ENCODE measurements around the gene TMEM178B. TPM values are rescaled to one million over a fixed set of nuclear protein-coding genes. Genes with fewer than 3 reads are reported as not detected.
"Not testable (repeated sequence)": the region's sequence is repeated elsewhere in the genome, so short reads cannot be mapped to it uniquely, and the experiment has no call there.

The TMEM178B gene
- total RNA-seq, 2 donors from 2014 or later: 0.92 to 0.95 TPM

GRCh38 chr7:141114029-141114664, 40.3 kb downstream of the TMEM178B start:
- Histone ChIP-seq H3K36me3 (no peaks in the 10 kb centered on the region), H3K27ac (no peak overlapping the region), H3K4me1 (ENCODE audit: control insufficient read depth in 1 of 2, low read depth in 2 of 2) (no peaks in the 10 kb centered on the region), H3K9me3 (no peaks in the 10 kb centered on the region), H3K27me3 (replicated peaks; ENCODE audit: insufficient read depth) (no peaks in the 10 kb centered on the region), H3K4me3 (no peak overlapping the region)
- TF ChIP-seq CTCF (IDR thresholded peaks at IDR 0.05): no peak
- ATAC-seq (ENCODE audit: insufficient number of reproducible peaks, low FRiP score, low read depth): no peak
- DNase-seq (ENCODE audit: low spot score): no peak

DNA sequence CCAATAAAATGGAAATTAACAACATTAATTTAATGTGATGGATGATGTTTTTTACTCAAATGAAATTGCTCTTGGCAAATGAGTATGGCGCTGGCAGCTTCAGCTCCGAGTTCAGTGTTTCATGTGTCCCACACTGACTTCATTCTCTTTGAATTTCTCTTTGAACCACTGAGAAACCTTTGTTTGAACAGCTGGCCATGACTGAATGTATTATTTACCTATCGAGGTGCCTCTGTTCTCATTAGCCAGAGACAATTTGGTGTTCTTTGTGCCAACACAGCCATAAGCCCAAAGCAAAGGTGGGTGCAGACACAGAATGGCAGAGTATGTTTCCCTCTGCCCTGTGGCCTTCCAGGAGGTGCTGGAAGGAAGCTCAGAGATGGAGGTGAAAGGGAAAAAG, 42.1 kb downstream of the TMEM178B start:
- H3K4me1 ChIP-seq (ENCODE audit: control insufficient read depth in 1 of 2, low read depth in 2 of 2): no peaks in the 10 kb centered on the region
- DNase-seq (ENCODE audit: low spot score): no peak
- no peak for TF ChIP-seq CTCF (IDR thresholded peaks at IDR 0.05)
- H3K27ac ChIP-seq: no peak overlapping the region
- no peaks in the 10 kb centered on the region for H3K36me3 ChIP-seq
- no peaks in the 10 kb centered on the region for H3K9me3 ChIP-seq
- ATAC-seq (ENCODE audit: insufficient number of reproducible peaks, low FRiP score, low read depth): no peak
- H3K4me3 ChIP-seq: no peak overlapping the region
- no peaks in the 10 kb centered on the region for H3K27me3 ChIP-seq (replicated peaks; ENCODE audit: insufficient read depth)

- not testable (repeated sequence) for H3K4me3 ChIP-seq; H3K27me3 ChIP-seq (replicated peaks; ENCODE audit: insufficient read depth); H3K4me1 ChIP-seq (ENCODE audit: control insufficient read depth in 1 of 2, low read depth in 2 of 2); H3K36me3 ChIP-seq; ATAC-seq (ENCODE audit: insufficient number of reproducible peaks, low FRiP score, low read depth); DNase-seq (ENCODE audit: low spot score); H3K9me3 ChIP-seq; H3K27ac ChIP-seq
Observed at GRCh38 chr7:141116661-141117060, 42.8 kb downstream of the TMEM178B start.

DNA sequence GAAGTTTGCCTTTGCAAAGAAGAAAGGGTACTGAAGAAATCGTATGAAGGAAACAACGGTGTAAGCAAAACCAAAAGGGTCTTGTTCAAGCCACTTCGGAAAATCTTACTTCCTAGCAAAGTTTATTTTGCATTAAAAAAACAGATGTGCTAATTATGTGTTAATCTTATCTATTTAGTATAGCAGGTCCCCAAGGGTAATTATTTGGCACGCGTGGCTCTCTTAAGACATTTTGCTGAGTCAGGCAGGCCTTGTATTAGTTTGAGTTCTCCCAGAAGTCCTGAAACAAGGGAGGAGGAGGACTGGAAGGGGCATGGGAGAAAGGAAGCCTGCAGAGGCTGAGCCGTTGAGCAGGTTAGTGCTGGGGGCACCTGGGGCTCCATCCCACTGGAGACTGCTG, 44.9 kb downstream of the TMEM178B start:
- ATAC-seq (ENCODE audit: insufficient number of reproducible peaks, low FRiP score, low read depth): no peak

DNA sequence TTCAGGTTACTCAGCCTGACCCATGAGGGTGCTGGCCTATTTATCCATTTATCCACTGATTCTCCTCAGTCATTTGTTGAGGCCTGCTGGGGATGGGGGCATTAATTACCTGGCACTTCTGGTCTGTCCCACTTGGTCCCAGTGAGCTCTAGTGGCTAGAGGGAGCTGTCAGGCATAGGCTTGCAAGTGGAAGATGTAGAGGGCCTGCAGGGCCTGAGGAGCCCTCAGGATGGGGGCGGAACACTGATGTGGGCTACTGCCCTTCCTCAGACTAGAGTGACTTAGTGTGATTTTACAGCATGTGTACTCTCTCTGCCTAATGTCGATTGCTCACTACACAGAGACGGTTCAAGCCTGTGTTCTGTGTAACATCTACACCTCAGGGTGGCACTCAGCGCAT, 45.3 kb downstream of the TMEM178B start:
- ATAC-seq (ENCODE audit: insufficient number of reproducible peaks, low FRiP score, low read depth) (no peak), DNase-seq (ENCODE audit: low spot score) (no peak)
- Histone ChIP-seq H3K27ac (no peak overlapping the region), H3K36me3 (no peaks in the 10 kb centered on the region), H3K4me1 (ENCODE audit: control insufficient read depth in 1 of 2, low read depth in 2 of 2) (no peaks in the 10 kb centered on the region), H3K4me3 (no peak overlapping the region), H3K9me3 (no peaks in the 10 kb centered on the region), H3K27me3 (replicated peaks; ENCODE audit: insufficient read depth) (no peaks in the 10 kb centered on the region)
- TF ChIP-seq CTCF (IDR thresholded peaks at IDR 0.05): no peak

More for the DNA sequence above, 44.9 kb downstream of the TMEM178B start:
- Histone ChIP-seq H3K36me3 (no peaks in the 10 kb centered on the region), H3K4me3 (no peak overlapping the region), H3K9me3 (no peaks in the 10 kb centered on the region), H3K27ac (no peak overlapping the region), H3K4me1 (ENCODE audit: control insufficient read depth in 1 of 2, low read depth in 2 of 2) (no peaks in the 10 kb centered on the region), H3K27me3 (replicated peaks; ENCODE audit: insufficient read depth) (no peaks in the 10 kb centered on the region)
- DNase-seq (ENCODE audit: low spot score): no peak
- no peak for TF ChIP-seq CTCF (IDR thresholded peaks at IDR 0.05)

GRCh38 chr7:141122736-141123135, 48.9 kb downstream of the TMEM178B start:
- H3K27ac ChIP-seq: no peak overlapping the region
- H3K27me3 ChIP-seq (replicated peaks; ENCODE audit: insufficient read depth): no peaks in the 10 kb centered on the region
- no peaks in the 10 kb centered on the region for H3K36me3 ChIP-seq
- TF ChIP-seq CTCF (IDR thresholded peaks at IDR 0.05): no peak
- H3K4me3 ChIP-seq: no peak overlapping the region
- H3K4me1 ChIP-seq (ENCODE audit: control insufficient read depth in 1 of 2, low read depth in 2 of 2): no peaks in the 10 kb centered on the region
- no peaks in the 10 kb centered on the region for H3K9me3 ChIP-seq
- no peak for ATAC-seq (ENCODE audit: insufficient number of reproducible peaks, low FRiP score, low read depth)
- DNase-seq (ENCODE audit: low spot score): no peak
